B cell (primary cell): ENCODE measurements around the gene TLE3. TPM values are rescaled to one million over a fixed set of nuclear protein-coding genes. Genes with fewer than 3 reads are reported as not detected.

ENCODE experiments used
- ATAC-seq: fragments of 200-7000 bp; cut with Tn5 transposase; one replicate; pipeline ENCODE4 v1.10.0; 2021; ENCODE audit warnings: low read depth, mild to moderate bottlenecking, moderate number of reproducible peaks, moderate library complexity
- CTCF ChIA-PET: fragments of 350-600 bp; sonication (Branson Sonifier 250); formaldehyde crosslinking; loops from one replicate; lab custom pipeline; 2021; ENCODE audit warnings: antibody characterized with exemption, inconsistent platforms; lab: Charles Lee
- POLR2A ChIA-PET: fragments of 350-600 bp; sonication (Branson Sonifier 250); formaldehyde crosslinking; loops from one replicate; lab custom pipeline; 2021; ENCODE audit warnings: antibody characterized with exemption; lab: Charles Lee
- DNase-seq: peaks from one replicate; pipeline ENCODE4 v3.0.0; 2013
- H2AFZ ChIP-seq: 2 replicates; pipeline ENCODE4 v1.6.1; 2012; ENCODE audit warnings: mild to moderate bottlenecking, low read depth, low read length; ENCODE audit not compliant: insufficient read depth, poor library complexity, severe bottlenecking
- H3K27ac ChIP-seq, 2 donors: 1 replicate in 1 of 2; 2 replicates in 1 of 2; pipeline ENCODE4 v1.5.1; 2012 to 2013; ENCODE audit warnings: low read length in 2 of 2, mild to moderate bottlenecking in 2 of 2, moderate library complexity in 1 of 2
- H3K27me3 ChIP-seq, 4 experiments: fragments of 200-600 bp in 1 of 4; sonication (generic) in 1 of 4; replicated peaks in 1 of 4; 1 replicate in 2 of 4; 2 replicates in 2 of 4; pipeline versions ENCODE4 v1.6.1 to v1.7.0; 2013 to 2016; ENCODE audit warnings: low read length in 3 of 4, mild to moderate bottlenecking in 2 of 4, mixed read lengths in 1 of 4, moderate library complexity in 1 of 4; ENCODE audit not compliant: insufficient read depth in 4 of 4, control insufficient read depth in 3 of 4; ENCODE audit errors: control extremely low read depth in 1 of 4
- H3K36me3 ChIP-seq, 2 experiments: replicated peaks in 1 of 2; 1 replicate in 1 of 2; 2 replicates in 1 of 2; pipeline versions ENCODE4 v1.6.1 to v1.7.1; 2013; ENCODE audit warnings: low read length in 1 of 2; ENCODE audit not compliant: insufficient read depth in 2 of 2, control insufficient read depth in 1 of 2; ENCODE audit errors: control extremely low read depth in 1 of 2, extremely low read depth in 1 of 2
- H3K4me1 ChIP-seq, 2 donors: fragments of 200-600 bp in 1 of 2; sonication (generic) in 1 of 2; 1 replicate in 1 of 2; 2 replicates in 1 of 2; pipeline versions ENCODE4 v1.5.1 to v1.6.1; 2013 to 2017; ENCODE audit warnings: low read length in 2 of 2; ENCODE audit not compliant: control insufficient read depth in 2 of 2, insufficient read depth in 2 of 2
- H3K4me2 ChIP-seq: replicated peaks from 2 replicates; pipeline ENCODE3; 2012; ENCODE audit warnings: mild to moderate bottlenecking, low read depth, low read length; ENCODE audit not compliant: poor library complexity, severe bottlenecking
- H3K4me3 ChIP-seq, 5 experiments: fragments of 200-600 bp in 1 of 5; sonication (generic) in 1 of 5; 1 replicate in 3 of 5; 2 replicates in 2 of 5; pipeline versions ENCODE4 v1.5.1 to v1.7.0; 2011 to 2016; ENCODE audit warnings: low read length in 4 of 5, mild to moderate bottlenecking in 4 of 5, low read depth in 2 of 5, control low read depth in 1 of 5, moderate library complexity in 1 of 5; ENCODE audit not compliant: insufficient read depth in 1 of 5; ENCODE audit errors: control extremely low read depth in 1 of 5, extremely low read depth in 1 of 5
- H3K79me2 ChIP-seq: fragments of 200-600 bp; sonication (generic); one replicate; pipeline ENCODE4 v1.6.0; 2016; ENCODE audit warnings: low read length; ENCODE audit not compliant: control insufficient read depth, insufficient read depth
- H3K9ac ChIP-seq: fragments of 200-600 bp; sonication (generic); 2 replicates; pipeline ENCODE4 v1.6.1; 2017; ENCODE audit warnings: mild to moderate bottlenecking, low read length, moderate library complexity
- H3K9me3 ChIP-seq, 3 donors: one replicate each; pipeline versions ENCODE4 v1.6.1 to v1.7.1; 2013; ENCODE audit warnings: low read length in 2 of 3; ENCODE audit not compliant: control insufficient read depth in 2 of 3, insufficient read depth in 1 of 3; ENCODE audit errors: control extremely low read depth in 1 of 3
- H4K20me1 ChIP-seq: 2 replicates; pipeline ENCODE4 v1.6.0; 2012; ENCODE audit warnings: mild to moderate bottlenecking, low read length; ENCODE audit not compliant: insufficient read depth, control insufficient read depth, poor library complexity, severe bottlenecking
- H3K27ac Mint-ChIP-seq: one replicate; pipeline ENCODE4 v1.8.0; 2021; ENCODE audit warnings: mixed read lengths
- H3K27me3 Mint-ChIP-seq: one replicate; pipeline ENCODE4 v1.8.0; 2021; ENCODE audit warnings: mixed read lengths
- H3K4me1 Mint-ChIP-seq: one replicate; pipeline ENCODE4 v1.8.0; 2021; ENCODE audit warnings: mixed read lengths
- H3K4me3 Mint-ChIP-seq: one replicate; pipeline ENCODE4 v1.8.0; 2021; ENCODE audit warnings: mixed read lengths
- H3K9me3 Mint-ChIP-seq: one replicate; pipeline ENCODE4 v1.8.0; 2022; ENCODE audit warnings: mixed read lengths; ENCODE audit not compliant: insufficient read depth
- EZH2 ChIP-seq: IDR thresholded peaks from 2 replicates; pipeline ENCODE4 v1.6.1; 2012; ENCODE audit warnings: borderline replicate concordance, low read depth, mild to moderate bottlenecking, moderate library complexity, low read length; ENCODE audit not compliant: insufficient read depth, poor library complexity, severe bottlenecking
- WGBS: methylation state at CpG from one replicate; pipeline ENCODE4 v1.1.5; 2013; ENCODE audit warnings: missing lambda C conversion rate; ENCODE audit not compliant: insufficient coverage; 5-methylcytosine and 5-hydroxymethylcytosine counted together
- intact Hi-C: fragments of 100-400 bp; cut with micrococcal nuclease; formaldehyde crosslinking; loops from one replicate; pipeline ENCODE4 v1.10.0; 2022
- polyA plus RNA-seq: library from polyadenylated mRNA; depleted of rRNA; stranded (reverse); fragments of >200 nt; gene quantifications from 2 replicates; pipeline ENCODE4 v1.2.3, GENCODE V29; 2012
- total RNA-seq, 2 donors: library from RNA; stranded (reverse); fragments of 120-200 nt in 1 of 2; gene quantifications; 1 replicate in 1 of 2; 2 replicates in 1 of 2; pipeline versions ENCODE4 v1.2.3 to v1.2.4, GENCODE V29; 2013 to 2022
- TF ChIP-seq, protein P1 (sequence below): fragments of 200-600 bp; IDR thresholded peaks from one replicate; pipeline ENCODE4 v1.8.0; 2022; ENCODE audit warnings: antibody characterized with exemption, mild to moderate bottlenecking

Gene TLE3
- total and polyA plus RNA-seq, 2 donors (not counting 1 experiment from before 2014, with no cell fraction given): 187 to 278 TPM

GRCh38 chr15:70008697-70009290 is 88.9 kb downstream of the TLE3 start:
- H3K27ac Mint-ChIP-seq: peak overlapping the region; percentile 70

More at GRCh38 chr15:70008697-70009290, 88.9 kb downstream of the TLE3 start:
- Histone ChIP-seq H3K9ac (no peak overlapping the region), H3K4me1 (peaks cover 17 to 28% of the 10 kb centered on the region in 2 donors), H3K27ac (no peak overlapping the region), H2AFZ (no peak overlapping the region), H3K4me3 (no peak overlapping the region), H3K79me2 (no peaks in the 10 kb centered on the region), H3K9me3 (no peaks in the 10 kb centered on the region), H3K27me3 (no peaks in the 10 kb centered on the region), H3K4me2 (no peak overlapping the region), H3K36me3 (no peaks in the 10 kb centered on the region), H4K20me1 (no peaks in the 10 kb centered on the region)
- DNase-seq (peak; percentile 35), ATAC-seq (peak; percentile 33)
- no peaks in the 10 kb centered on the region for H3K9me3 Mint-ChIP-seq
- H3K4me1 Mint-ChIP-seq: peaks cover 43% of the 10 kb centered on the region
- H3K27me3 Mint-ChIP-seq: no peaks in the 10 kb centered on the region
- CTCF ChIA-PET: interaction anchor here (1.6 kb wide), 1 partner anchor 27 kb away, joined by 6 read pairs; no protein-coding TSS in a partner anchor
- POLR2A ChIA-PET: interaction anchor here (2.7 kb wide), 1 partner anchor 27 kb away, joined by 10 read pairs; no protein-coding TSS in a partner anchor
- TF ChIP-seq, protein P1, sequence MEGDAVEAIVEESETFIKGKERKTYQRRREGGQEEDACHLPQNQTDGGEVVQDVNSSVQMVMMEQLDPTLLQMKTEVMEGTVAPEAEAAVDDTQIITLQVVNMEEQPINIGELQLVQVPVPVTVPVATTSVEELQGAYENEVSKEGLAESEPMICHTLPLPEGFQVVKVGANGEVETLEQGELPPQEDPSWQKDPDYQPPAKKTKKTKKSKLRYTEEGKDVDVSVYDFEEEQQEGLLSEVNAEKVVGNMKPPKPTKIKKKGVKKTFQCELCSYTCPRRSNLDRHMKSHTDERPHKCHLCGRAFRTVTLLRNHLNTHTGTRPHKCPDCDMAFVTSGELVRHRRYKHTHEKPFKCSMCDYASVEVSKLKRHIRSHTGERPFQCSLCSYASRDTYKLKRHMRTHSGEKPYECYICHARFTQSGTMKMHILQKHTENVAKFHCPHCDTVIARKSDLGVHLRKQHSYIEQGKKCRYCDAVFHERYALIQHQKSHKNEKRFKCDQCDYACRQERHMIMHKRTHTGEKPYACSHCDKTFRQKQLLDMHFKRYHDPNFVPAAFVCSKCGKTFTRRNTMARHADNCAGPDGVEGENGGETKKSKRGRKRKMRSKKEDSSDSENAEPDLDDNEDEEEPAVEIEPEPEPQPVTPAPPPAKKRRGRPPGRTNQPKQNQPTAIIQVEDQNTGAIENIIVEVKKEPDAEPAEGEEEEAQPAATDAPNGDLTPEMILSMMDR: no peak
- TF ChIP-seq EZH2: no peak
- WGBS: no CpG with 5 or more reads among the region's 3 CpGs
- intact Hi-C loops: no loop called here
- no peak overlapping the region for H3K4me3 Mint-ChIP-seq
